IMR-90 (cell line): ENCODE results near the gene ZFP92. TPM values are rescaled to one million over a fixed set of nuclear protein-coding genes. Genes with fewer than 3 reads are reported as not detected.

ENCODE experiments used
- ATAC-seq: fragments of 200-7000 bp; cut with Tn5 transposase; 2 replicates; pipeline ENCODE4 v1.9.1; 2020; ENCODE audit warnings: low read depth, mild to moderate bottlenecking, moderate library complexity
- BruUV-seq: library from RNA; stranded (reverse); fragments of 400-500 nt; replicated peaks from 2 replicates; lab custom pipeline; 2021; lab: Mats Ljungman, UMichigan
- CTCF ChIA-PET: fragments of 300-600 bp; formaldehyde crosslinking; extraction: SDS; loops from one replicate; lab custom pipeline; 2021; ENCODE audit warnings: antibody characterized with exemption; lab: Yijun Ruan, JAX
- POLR2A ChIA-PET: fragments of 300-600 bp; sonication (Branson Sonifier 250); formaldehyde crosslinking; loops from one replicate; lab custom pipeline; 2022; ENCODE audit warnings: antibody characterized with exemption; ENCODE audit not compliant: unreplicated experiment; lab: Charles Lee
- DNase-seq: peaks from one replicate; pipeline ENCODE4 v3.0.0; 2013
- H2AFZ ChIP-seq: replicated peaks from 2 replicates; pipeline ENCODE3; 2013; ENCODE audit warnings: low read length, mild to moderate bottlenecking; ENCODE audit not compliant: poor library complexity
- H2AK5ac ChIP-seq: 2 replicates; pipeline ENCODE4 v1.6.1; 2013; ENCODE audit warnings: low read depth, low read length, inconsistent platforms
- H2AK9ac ChIP-seq: replicated peaks from 2 replicates; pipeline ENCODE3; 2013; ENCODE audit warnings: mild to moderate bottlenecking, low read depth, low read length, moderate library complexity; ENCODE audit not compliant: poor library complexity
- H2BK120ac ChIP-seq: 2 replicates; pipeline ENCODE4 v1.6.1; 2013; ENCODE audit warnings: low read depth, low read length, inconsistent platforms
- H2BK15ac ChIP-seq: 3 replicates; pipeline ENCODE4 v1.6.1; 2013; ENCODE audit warnings: low read depth, low read length, inconsistent platforms
- H2BK20ac ChIP-seq: 2 replicates; pipeline ENCODE4 v1.6.1; 2013; ENCODE audit warnings: low read depth, mild to moderate bottlenecking, inconsistent platforms, low read length, moderate library complexity
- H2BK5ac ChIP-seq: 2 replicates; pipeline ENCODE4 v1.6.1; 2013; ENCODE audit warnings: mild to moderate bottlenecking, low read depth, low read length, inconsistent platforms; ENCODE audit not compliant: poor library complexity, severe bottlenecking
- H3K14ac ChIP-seq: replicated peaks from 2 replicates; pipeline ENCODE4 v1.6.1; 2013; ENCODE audit warnings: low read depth, low read length, inconsistent platforms
- H3K18ac ChIP-seq: 2 replicates; pipeline ENCODE4 v1.6.1; 2013; ENCODE audit warnings: low read depth, low read length, control low read depth
- H3K23ac ChIP-seq: 2 replicates; pipeline ENCODE4 v1.6.1; 2013; ENCODE audit warnings: low read depth, low read length, inconsistent platforms
- H3K27ac ChIP-seq: 2 replicates; pipeline ENCODE4 v1.5.1; 2013; ENCODE audit warnings: mild to moderate bottlenecking, control low read depth, low read length; ENCODE audit not compliant: insufficient read depth
- H3K27me3 ChIP-seq: 2 replicates; pipeline ENCODE4 v1.6.1; 2013; ENCODE audit warnings: low read length; ENCODE audit not compliant: control insufficient read depth, insufficient read depth
- H3K36me3 ChIP-seq: 2 replicates; pipeline ENCODE4 v1.6.1; 2013; ENCODE audit warnings: low read length, mixed read lengths; ENCODE audit not compliant: control insufficient read depth, insufficient read depth
- H3K4ac ChIP-seq: 2 replicates; pipeline ENCODE4 v1.6.1; 2013; ENCODE audit warnings: low read depth, low read length, inconsistent platforms
- H3K4me1 ChIP-seq: 2 replicates; pipeline ENCODE4 v1.6.1; 2013; ENCODE audit warnings: low read length, mixed read lengths; ENCODE audit not compliant: control insufficient read depth, insufficient read depth
- H3K4me2 ChIP-seq: 2 replicates; pipeline ENCODE4 v1.6.1; 2013; ENCODE audit warnings: low read depth, mild to moderate bottlenecking, control low read depth, low read length, moderate library complexity
- H3K4me3 ChIP-seq: 2 replicates; pipeline ENCODE4 v1.5.1; 2013; ENCODE audit warnings: low read depth, mild to moderate bottlenecking, control low read depth, low read length, moderate library complexity; ENCODE audit not compliant: insufficient read depth
- H3K56ac ChIP-seq: 2 replicates; pipeline ENCODE4 v1.6.1; 2013; ENCODE audit warnings: low read length, inconsistent platforms; ENCODE audit not compliant: insufficient read depth; ENCODE audit errors: extremely low read depth
- H3K79me1 ChIP-seq, 2 experiments: 2 replicates each; pipeline ENCODE4 v1.6.1; 2013; ENCODE audit warnings: low read length in 2 of 2, inconsistent platforms in 1 of 2, low read depth in 1 of 2
- H3K9ac ChIP-seq: 2 replicates; pipeline ENCODE4 v1.6.1; 2013; ENCODE audit warnings: low read depth, low read length, control low read depth
- H3K9me1 ChIP-seq: 2 replicates; pipeline ENCODE4 v1.6.1; 2013; ENCODE audit warnings: low read length, inconsistent platforms; ENCODE audit not compliant: insufficient read depth
- H3K9me3 ChIP-seq: 2 replicates; pipeline ENCODE4 v1.6.1; 2013; ENCODE audit warnings: low read length; ENCODE audit not compliant: control insufficient read depth, insufficient read depth
- H4K20me1 ChIP-seq: 2 replicates; pipeline ENCODE4 v1.6.1; 2013; ENCODE audit warnings: low read length, inconsistent platforms; ENCODE audit not compliant: insufficient read depth
- H4K5ac ChIP-seq: 2 replicates; pipeline ENCODE4 v1.6.1; 2013; ENCODE audit warnings: mild to moderate bottlenecking, low read depth, low read length, control low read depth
- H4K8ac ChIP-seq, 2 experiments: 2 replicates each; pipeline ENCODE4 v1.6.1; 2013; ENCODE audit warnings: low read depth in 2 of 2, low read length in 2 of 2, control low read depth in 1 of 2, inconsistent platforms in 1 of 2
- H4K91ac ChIP-seq: 2 replicates; pipeline ENCODE4 v1.6.1; 2013; ENCODE audit warnings: low read depth, low read length, inconsistent platforms; ENCODE audit not compliant: insufficient read depth
- MXI1 ChIP-seq: IDR thresholded peaks from 2 replicates; pipeline ENCODE4 v1.6.1; 2012; ENCODE audit warnings: low read depth, mild to moderate bottlenecking, low read length, moderate library complexity, borderline replicate concordance
- WGBS, 2 experiments: methylation state at CpG; one replicate each; pipeline versions ENCODE4 v1.1.5 to v1.1.7; 2013; ENCODE audit warnings: missing lambda C conversion rate in 2 of 2; ENCODE audit not compliant: insufficient read length in 1 of 2; ENCODE audit errors: extremely low coverage in 2 of 2; 5-methylcytosine and 5-hydroxymethylcytosine counted together
- dilution Hi-C: fragments of 300-500 bp; cut with HindIII; formaldehyde crosslinking; loops from one replicate; pipeline ENCODE4 v1.14.3; 2018; ENCODE audit warnings: low sequenced_read_pairs; ENCODE audit not compliant: unreplicated experiment
- in situ Hi-C: fragments of 300-500 bp; cut with MboI; formaldehyde crosslinking; loops from 3 replicates; pipeline ENCODE4 v1.14.3; 2019; ENCODE audit warnings: low sequenced_read_pairs, inconsistent platforms, mixed read lengths
- intact Hi-C: fragments of 100-400 bp; cut with micrococcal nuclease; formaldehyde crosslinking; loops from 2 replicates; pipeline ENCODE4 v1.10.0; 2022
- polyA plus RNA-seq, 3 experiments: library from polyadenylated mRNA; depleted of rRNA; stranded (reverse); fragments of >200 nt; gene quantifications; 2 replicates each; pipeline ENCODE4 v1.2.3, GENCODE V29; 2012; ENCODE audit warnings: low replicate concordance in 1 of 3
- total RNA-seq: library from RNA; depleted of rRNA; stranded (reverse); fragments of >200 nt; gene quantifications from 2 replicates; pipeline ENCODE4 v1.2.3, GENCODE V29; 2012
- TF ChIP-seq, protein P1 (sequence below): fragments of 150-350 bp; IDR thresholded peaks from 2 replicates; pipeline ENCODE4 v1.6.1; 2017; ENCODE audit warnings: mild to moderate bottlenecking, antibody characterized with exemption, low read length, low read depth

The ZFP92 gene
- total and polyA plus RNA-seq, 2 of the 4 experiments (the other 2 are of a cell fraction) = under 0.01 to 0.03 TPM

DNA sequence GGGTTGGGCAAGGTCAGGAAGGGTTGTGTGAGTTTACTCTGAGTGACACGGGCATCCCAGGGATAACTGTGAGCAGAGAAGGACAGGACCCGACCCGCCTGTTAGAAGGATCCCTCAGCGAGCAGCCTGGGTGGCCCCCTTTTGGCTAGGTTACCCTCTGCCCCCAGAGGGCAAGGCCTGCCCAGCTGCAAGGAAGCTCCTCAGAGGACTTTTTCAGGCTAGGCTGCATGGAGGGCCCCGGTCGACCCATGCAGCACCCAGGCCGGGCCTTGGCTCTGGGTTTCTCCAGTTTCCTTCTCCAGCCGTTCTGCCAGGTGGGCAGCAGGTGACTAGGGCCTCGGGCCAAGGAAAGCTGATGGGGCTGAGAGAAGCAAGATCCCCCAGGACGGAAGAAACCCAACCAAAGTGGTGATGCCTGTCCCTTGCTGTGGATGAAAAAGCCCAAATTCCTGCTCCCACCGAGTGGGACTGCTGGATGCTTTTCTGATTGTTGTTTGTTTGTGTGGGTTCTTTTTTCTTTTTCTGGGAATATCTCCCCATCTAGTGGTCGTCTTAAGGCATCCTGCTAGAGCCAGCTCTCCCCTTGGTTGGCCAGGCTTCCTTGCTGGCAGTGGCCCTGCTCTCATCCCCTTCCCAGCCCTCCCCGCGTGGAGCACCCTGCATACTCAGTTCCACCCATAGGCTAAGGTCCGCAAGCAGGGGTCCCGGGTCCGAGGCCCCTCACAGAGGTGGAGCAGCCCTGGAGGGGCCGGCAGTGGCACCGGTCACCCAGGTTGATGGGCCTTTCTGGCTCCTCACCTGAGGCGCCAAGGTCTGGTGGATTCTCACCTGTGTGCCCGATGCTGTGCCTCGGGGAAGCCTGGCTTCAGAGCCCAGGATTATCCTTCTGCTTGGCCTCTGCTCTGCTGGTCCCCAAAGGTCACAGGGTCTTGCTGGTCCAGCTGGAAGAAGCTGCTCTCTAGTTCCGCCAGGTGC, 1.8 kb downstream of the ZFP92 start:
- H3K27me3 ChIP-seq = peaks cover 15% of the 10 kb centered on the region
- POLR2A ChIA-PET = no interaction called here
- TF ChIP-seq, protein P1, sequence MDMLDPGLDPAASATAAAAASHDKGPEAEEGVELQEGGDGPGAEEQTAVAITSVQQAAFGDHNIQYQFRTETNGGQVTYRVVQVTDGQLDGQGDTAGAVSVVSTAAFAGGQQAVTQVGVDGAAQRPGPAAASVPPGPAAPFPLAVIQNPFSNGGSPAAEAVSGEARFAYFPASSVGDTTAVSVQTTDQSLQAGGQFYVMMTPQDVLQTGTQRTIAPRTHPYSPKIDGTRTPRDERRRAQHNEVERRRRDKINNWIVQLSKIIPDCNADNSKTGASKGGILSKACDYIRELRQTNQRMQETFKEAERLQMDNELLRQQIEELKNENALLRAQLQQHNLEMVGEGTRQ = no peak
- TF ChIP-seq MXI1 = no peak
- ATAC-seq = no peak
- no peak for DNase-seq
- no peak overlapping the region for H3K4ac ChIP-seq
- H3K4me2 ChIP-seq = no peak overlapping the region
- BruUV-seq = no TSS peak
- H2AK9ac ChIP-seq = no peak overlapping the region
- no peak overlapping the region for H3K9ac ChIP-seq
- no peak overlapping the region for H2BK15ac ChIP-seq
- no peak overlapping the region for H3K56ac ChIP-seq
- H2BK5ac ChIP-seq = no peak overlapping the region
- H4K8ac ChIP-seq = no peak overlapping the region
- WGBS, 2 experiments = 90% methylated on average over 6 of the region's 23 CpGs; no CpG with 5 or more reads in 1 of the 2 experiments
- CTCF ChIA-PET = no interaction called here
- no peaks in the 10 kb centered on the region for H4K20me1 ChIP-seq
- no peak overlapping the region for H3K14ac ChIP-seq
- no peaks in the 10 kb centered on the region for H3K9me1 ChIP-seq
- H3K79me1 ChIP-seq = no peaks in the 10 kb centered on the region
- H3K4me1 ChIP-seq = no peaks in the 10 kb centered on the region
- intact Hi-C loops = no loop called here
- no peak overlapping the region for H2BK120ac ChIP-seq
- no peak overlapping the region for H2BK20ac ChIP-seq
- no peak overlapping the region for H4K5ac ChIP-seq
- no peak overlapping the region for H2AFZ ChIP-seq
- H3K36me3 ChIP-seq = no peaks in the 10 kb centered on the region
- peaks cover 4% of the 10 kb centered on the region; the same call in 1 of the 2 replicates for H3K9me3 ChIP-seq
- H2AK5ac ChIP-seq = no peak overlapping the region
- dilution Hi-C loops = no loop called here
- no peak overlapping the region for H4K91ac ChIP-seq
- no peak overlapping the region for H3K4me3 ChIP-seq
- no peak overlapping the region for H3K18ac ChIP-seq
- no peak overlapping the region for H3K27ac ChIP-seq
- H3K23ac ChIP-seq = no peak overlapping the region
- in situ Hi-C loops = loop anchor here (25.0 kb wide), 1 partner anchor 226 kb away; the partner anchor contains the start of gene MAGEA1
